ENCODE measurements around the gene NCOA1. TPM values are rescaled to one million over a fixed set of nuclear protein-coding genes. Genes with fewer than 3 reads are reported as not detected.

NCOA1 gene
- total and polyA plus RNA-seq, 2 donors (not counting 3 experiments of a cell fraction or from before 2014, with no cell fraction given), result 11.4 to 14.1 TPM

GRCh38 chr2:24617424-24617823, 126.4 kb downstream of the NCOA1 start:
- DNase-seq (ENCODE audit: low read depth, low spot score) (no peak), FAIRE-seq (no peak)
- dilution Hi-C loops (cut with MboI; ENCODE audit: extremely low pct_ligation_motif_present, low sequenced_read_pairs), result no loop called here
- Histone ChIP-seq H3K27ac (ENCODE audit: insufficient read depth, low read depth, low read length) (no peak overlapping the region), H3K4me3 (replicated peaks in 1 of 3; ENCODE audit: insufficient read depth in 1 of 3, low read depth in 1 of 3, low read length in 3 of 3) (no peak overlapping the region), H3K4me2 (ENCODE audit: insufficient read depth, low read length) (no peak overlapping the region), H3K79me2 (ENCODE audit: control insufficient read depth, insufficient read depth, low read length) (no peaks in the 10 kb centered on the region), H3K27me3 (ENCODE audit: control insufficient read depth in 2 of 2, insufficient read depth in 2 of 2, low read length in 2 of 2) (no peaks in the 10 kb centered on the region), H3K9me1 (replicated peaks; ENCODE audit: control insufficient read depth, extremely low read depth, insufficient read depth, low read length) (no peaks in the 10 kb centered on the region), H4K20me1 (replicated peaks; ENCODE audit: control insufficient read depth, extremely low read depth, insufficient read depth, low read length) (no peaks in the 10 kb centered on the region), H3K9ac (replicated peaks; ENCODE audit: extremely low read depth, insufficient read depth, low read length) (no peak overlapping the region), H3K36me3 (ENCODE audit: control insufficient read depth in 2 of 2, extremely low read depth in 1 of 2, insufficient read depth in 2 of 2, low read length in 2 of 2) (no peaks in the 10 kb centered on the region), H3K4me1 (ENCODE audit: control insufficient read depth, extremely low read depth, insufficient read depth, low read length) (no peaks in the 10 kb centered on the region), H3K9me3 (replicated peaks; ENCODE audit: control insufficient read depth, insufficient read depth, low read length) (no peaks in the 10 kb centered on the region), H2AFZ (ENCODE audit: low read depth, low read length) (no peak overlapping the region)
- ChIA-PET CTCF (interaction anchor here (1.4 kb wide), 1 partner anchor 210 kb away, joined by 4 read pairs; no protein-coding TSS in a partner anchor), POLR2A (no interaction called here)
- no TSS peak for BruUV-seq (replicated peaks)
- intact Hi-C loops (cut with micrococcal nuclease), result loop anchor here (10.0 kb wide), 1 partner anchor 577 kb away; no protein-coding TSS in a partner anchor
- TF ChIP-seq JUN (IDR thresholded peaks at IDR 0.05; ENCODE audit: borderline replicate concordance, insufficient read depth, insufficient read length, low read depth) (no peak), CTCF (IDR thresholded peaks at IDR 0.05; ENCODE audit: extremely low read depth in 1 of 2, insufficient read depth in 1 of 2, low read depth in 1 of 2, low read length in 2 of 2) (no peak)

GRCh38 chr2:24618144-24618543, 127.1 kb downstream of the NCOA1 start:
- DNase-seq (ENCODE audit: low read depth, low spot score), result no peak
- Histone ChIP-seq H3K9me1 (replicated peaks; ENCODE audit: control insufficient read depth, extremely low read depth, insufficient read depth, low read length) (no peaks in the 10 kb centered on the region), H3K4me2 (ENCODE audit: insufficient read depth, low read length) (no peak overlapping the region), H2AFZ (ENCODE audit: low read depth, low read length) (no peak overlapping the region), H3K4me1 (ENCODE audit: control insufficient read depth, extremely low read depth, insufficient read depth, low read length) (no peaks in the 10 kb centered on the region), H3K9ac (replicated peaks; ENCODE audit: extremely low read depth, insufficient read depth, low read length) (no peak overlapping the region), H3K27me3 (ENCODE audit: control insufficient read depth in 2 of 2, insufficient read depth in 2 of 2, low read length in 2 of 2) (no peaks in the 10 kb centered on the region), H3K79me2 (ENCODE audit: control insufficient read depth, insufficient read depth, low read length) (no peaks in the 10 kb centered on the region), H3K4me3 (replicated peaks in 1 of 3; ENCODE audit: insufficient read depth in 1 of 3, low read depth in 1 of 3, low read length in 3 of 3) (no peak overlapping the region), H3K27ac (ENCODE audit: insufficient read depth, low read depth, low read length) (no peak overlapping the region), H3K9me3 (replicated peaks; ENCODE audit: control insufficient read depth, insufficient read depth, low read length) (no peaks in the 10 kb centered on the region), H3K36me3 (ENCODE audit: control insufficient read depth in 2 of 2, extremely low read depth in 1 of 2, insufficient read depth in 2 of 2, low read length in 2 of 2) (no peaks in the 10 kb centered on the region), H4K20me1 (replicated peaks; ENCODE audit: control insufficient read depth, extremely low read depth, insufficient read depth, low read length) (no peaks in the 10 kb centered on the region)
- intact Hi-C loops (cut with micrococcal nuclease), result loop anchor here (10.0 kb wide), 1 partner anchor 577 kb away; no protein-coding TSS in a partner anchor
- no TSS peak for BruUV-seq (replicated peaks)
- TF ChIP-seq POLR2AphosphoS5 (IDR thresholded peaks at IDR 0.05; ENCODE audit: insufficient read depth, low read depth, low read length) (no peak), EZH2 (IDR thresholded peaks at IDR 0.05; ENCODE audit: borderline replicate concordance, low read depth, low read length, severe bottlenecking) (no peak), CTCF (IDR thresholded peaks at IDR 0.05; ENCODE audit: extremely low read depth in 1 of 2, insufficient read depth in 1 of 2, low read depth in 1 of 2, low read length in 2 of 2) (no peak), POLR2A (IDR thresholded peaks at IDR 0.05; ENCODE audit: low read depth, low read length) (no peak), MYC (IDR thresholded peaks at IDR 0.05; ENCODE audit: low read depth, low read length) (no peak), FOS (IDR thresholded peaks at IDR 0.05; ENCODE audit: borderline replicate concordance, insufficient read depth, low read length) (no peak), GATA2 (IDR thresholded peaks at IDR 0.05; ENCODE audit: insufficient read depth, insufficient read length, low read depth, low read length) (no peak), JUN (IDR thresholded peaks at IDR 0.05; ENCODE audit: borderline replicate concordance, insufficient read depth, insufficient read length, low read depth) (no peak), MAX (IDR thresholded peaks at IDR 0.05; ENCODE audit: insufficient read depth, insufficient read length) (no peak)
- dilution Hi-C loops (cut with MboI; ENCODE audit: extremely low pct_ligation_motif_present, low sequenced_read_pairs), result no loop called here
- ChIA-PET CTCF (interaction anchor here (1.4 kb wide), 1 partner anchor 209 kb away, joined by 4 read pairs; no protein-coding TSS in a partner anchor), POLR2A (no interaction called here)
- no peak for FAIRE-seq

Measured in endothelial cell of umbilical vein (primary cell).